ENCODE data around the gene NPAS3. TPM values are rescaled to one million over a fixed set of nuclear protein-coding genes. Genes with fewer than 3 reads are reported as not detected.

NPAS3 gene
- total RNA-seq, 1 experiment from 2014 or later, result not detected

DNA sequence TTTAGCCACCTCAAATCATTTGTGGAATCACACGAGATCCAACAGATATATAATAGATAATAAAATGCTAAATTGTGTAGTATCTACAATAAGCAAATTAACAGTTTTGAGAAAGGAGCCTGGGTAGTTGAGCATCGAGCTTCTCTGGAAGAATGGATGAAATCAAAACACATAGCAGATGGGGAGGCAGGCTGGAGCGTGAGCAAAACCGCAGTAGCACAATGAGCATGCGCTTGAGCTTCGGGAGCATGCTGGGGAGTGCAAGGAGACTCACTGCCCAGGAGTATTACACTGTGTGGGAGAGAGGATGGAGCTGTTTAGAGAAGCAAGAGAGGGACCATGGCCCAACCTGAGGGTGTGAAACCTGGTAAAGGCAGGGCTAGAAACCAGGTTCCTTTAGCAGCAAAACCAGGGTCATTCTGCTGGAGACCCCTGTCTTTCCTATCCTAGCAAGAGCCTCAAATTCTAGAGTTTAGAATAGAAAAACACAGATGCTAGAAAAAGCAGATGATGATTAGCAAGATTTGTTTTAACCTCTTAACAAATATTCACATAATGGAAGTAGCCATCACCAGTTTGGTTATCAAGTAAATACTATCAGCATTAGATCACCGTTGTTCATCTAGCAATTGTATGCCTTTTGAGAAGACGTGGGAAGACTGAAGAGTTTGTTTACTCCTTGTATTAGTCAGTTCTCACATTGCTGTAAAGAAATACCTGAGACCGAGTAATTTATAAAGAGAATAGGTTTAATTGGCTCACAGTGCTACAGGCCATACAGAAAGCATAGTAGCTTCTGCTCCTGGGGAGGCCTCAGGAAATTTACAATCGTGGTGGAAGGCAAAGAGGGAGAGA is 527.4 kb downstream of the NPAS3 start:
- Histone ChIP-seq H3K4me1 (ENCODE audit: control insufficient read depth in 1 of 2, insufficient read depth in 2 of 2, low read length in 2 of 2) (no peaks in the 10 kb centered on the region), H2AFZ (ENCODE audit: low read depth, low read length, poor library complexity, severe bottlenecking) (no peak overlapping the region), H3K27me3 (ENCODE audit: insufficient read depth, low read length) (no peaks in the 10 kb centered on the region; the same call in 1 of the 2 replicates), H3K79me2 (ENCODE audit: insufficient read depth, low read length) (no peaks in the 10 kb centered on the region), H3K9ac (ENCODE audit: low read length) (no peak overlapping the region), H3K4me2 (ENCODE audit: low read length) (no peak overlapping the region), H3K9me3 (ENCODE audit: control insufficient read depth in 1 of 2, insufficient read depth in 1 of 2, low read depth in 1 of 2, low read length in 2 of 2) (0 out of 4 replicates have a peak, but pooled peaks cover 0 to 4% of the 10 kb centered on the region in 2 experiments), H3K27ac (ENCODE audit: low read depth, low read length) (no peak overlapping the region), H3K9me2 (ENCODE audit: insufficient read depth) (no peaks in the 10 kb centered on the region), H4K20me1 (ENCODE audit: insufficient read depth) (no peaks in the 10 kb centered on the region), H3K4me3 (replicated peaks in 1 of 2; ENCODE audit: low read depth in 1 of 2, low read length in 2 of 2) (no peak overlapping the region), H3K36me3 (ENCODE audit: control insufficient read depth in 1 of 2, insufficient read depth in 2 of 2, low read length in 2 of 2) (no peaks in the 10 kb centered on the region)
- intact Hi-C loops (cut with micrococcal nuclease), result no loop called here
- ChIA-PET RAD21 (ENCODE audit: low non-redundant PET in 1 of 2, low total read pairs in 2 of 2, uncharacterized antibody in 2 of 2, unreplicated experiment in 2 of 2) (no interaction called here), POLR2A (no interaction called here), CTCF (no interaction called here)
- DNase-seq (ENCODE audit: low read depth, low spot score), result no peak
- ATAC-seq, result no peak
- no TSS peak for BruUV-seq (replicated peaks)
- TF ChIP-seq CBX3 (IDR thresholded peaks at IDR 0.05; ENCODE audit: low read depth) (no peak), ZFX (IDR thresholded peaks at IDR 0.05) (no peak), EGR1 (IDR thresholded peaks at IDR 0.05; ENCODE audit: low read depth) (no peak), EZH2 (IDR thresholded peaks at IDR 0.05) (no peak), SRF (IDR thresholded peaks at IDR 0.05; ENCODE audit: low read depth) (no peak), CEBPB (IDR thresholded peaks at IDR 0.05; ENCODE audit: low read depth) (no peak)
- TF ChIP-seq, protein P1, sequence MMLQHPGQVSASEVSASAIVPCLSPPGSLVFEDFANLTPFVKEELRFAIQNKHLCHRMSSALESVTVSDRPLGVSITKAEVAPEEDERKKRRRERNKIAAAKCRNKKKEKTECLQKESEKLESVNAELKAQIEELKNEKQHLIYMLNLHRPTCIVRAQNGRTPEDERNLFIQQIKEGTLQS (IDR thresholded peaks at IDR 0.05), result no peak
- TF ChIP-seq, protein P2, sequence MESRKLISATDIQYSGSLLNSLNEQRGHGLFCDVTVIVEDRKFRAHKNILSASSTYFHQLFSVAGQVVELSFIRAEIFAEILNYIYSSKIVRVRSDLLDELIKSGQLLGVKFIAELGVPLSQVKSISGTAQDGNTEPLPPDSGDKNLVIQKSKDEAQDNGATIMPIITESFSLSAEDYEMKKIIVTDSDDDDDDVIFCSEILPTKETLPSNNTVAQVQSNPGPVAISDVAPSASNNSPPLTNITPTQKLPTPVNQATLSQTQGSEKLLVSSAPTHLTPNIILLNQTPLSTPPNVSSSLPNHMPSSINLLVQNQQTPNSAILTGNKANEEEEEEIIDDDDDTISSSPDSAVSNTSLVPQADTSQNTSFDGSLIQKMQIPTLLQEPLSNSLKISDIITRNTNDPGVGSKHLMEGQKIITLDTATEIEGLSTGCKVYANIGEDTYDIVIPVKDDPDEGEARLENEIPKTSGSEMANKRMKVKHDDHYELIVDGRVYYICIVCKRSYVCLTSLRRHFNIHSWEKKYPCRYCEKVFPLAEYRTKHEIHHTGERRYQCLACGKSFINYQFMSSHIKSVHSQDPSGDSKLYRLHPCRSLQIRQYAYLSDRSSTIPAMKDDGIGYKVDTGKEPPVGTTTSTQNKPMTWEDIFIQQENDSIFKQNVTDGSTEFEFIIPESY (IDR thresholded peaks at IDR 0.05; ENCODE audit: extremely low read depth, insufficient replicate concordance, low read length), result no peak
